ENCODE measurements around the gene AHRR. TPM values are rescaled to one million over a fixed set of nuclear protein-coding genes. Genes with fewer than 3 reads are reported as not detected.

Gene AHRR
- total RNA-seq, 1 donor from 2014 or later, result 0.53 TPM

DNA sequence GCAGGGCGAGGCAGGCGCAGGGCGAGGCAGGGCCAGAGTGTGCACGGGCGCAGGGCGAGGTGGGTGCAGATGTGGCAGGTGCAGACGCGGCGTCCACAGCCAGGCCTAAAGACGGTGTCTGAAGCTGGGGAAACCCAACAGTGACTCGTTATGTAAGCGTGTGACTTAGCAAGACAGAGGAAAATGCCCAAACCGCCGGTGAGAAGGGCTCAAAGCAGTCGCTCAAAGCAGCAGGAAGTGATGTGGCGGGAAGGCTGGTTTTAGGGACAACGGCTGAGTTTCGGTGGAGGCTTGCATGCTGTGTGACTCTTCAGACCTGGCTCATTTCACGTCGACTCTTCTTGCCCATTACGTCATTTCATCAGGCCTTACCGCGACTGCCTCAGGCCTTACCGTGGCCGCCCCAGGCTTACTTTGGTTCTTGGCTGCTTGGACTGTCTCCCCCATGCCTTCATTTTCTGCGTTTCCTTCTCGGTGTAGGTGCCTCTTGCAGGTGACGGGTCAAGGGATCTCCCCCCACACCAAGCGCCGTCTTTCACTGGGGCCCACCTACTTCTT is 71.0 kb downstream of the AHRR start:
- DNase-seq (ENCODE audit: low read depth) (no peak), FAIRE-seq (no peak)
- Histone ChIP-seq H3K36me3 (ENCODE audit: control insufficient read depth, insufficient read depth, low read length) (no peaks in the 10 kb centered on the region), H3K27me3 (ENCODE audit: control insufficient read depth, insufficient read depth, low read length) (no peaks in the 10 kb centered on the region), H3K4me3 (ENCODE audit: low read depth, low read length) (no peak overlapping the region)
- TF ChIP-seq, protein P1, sequence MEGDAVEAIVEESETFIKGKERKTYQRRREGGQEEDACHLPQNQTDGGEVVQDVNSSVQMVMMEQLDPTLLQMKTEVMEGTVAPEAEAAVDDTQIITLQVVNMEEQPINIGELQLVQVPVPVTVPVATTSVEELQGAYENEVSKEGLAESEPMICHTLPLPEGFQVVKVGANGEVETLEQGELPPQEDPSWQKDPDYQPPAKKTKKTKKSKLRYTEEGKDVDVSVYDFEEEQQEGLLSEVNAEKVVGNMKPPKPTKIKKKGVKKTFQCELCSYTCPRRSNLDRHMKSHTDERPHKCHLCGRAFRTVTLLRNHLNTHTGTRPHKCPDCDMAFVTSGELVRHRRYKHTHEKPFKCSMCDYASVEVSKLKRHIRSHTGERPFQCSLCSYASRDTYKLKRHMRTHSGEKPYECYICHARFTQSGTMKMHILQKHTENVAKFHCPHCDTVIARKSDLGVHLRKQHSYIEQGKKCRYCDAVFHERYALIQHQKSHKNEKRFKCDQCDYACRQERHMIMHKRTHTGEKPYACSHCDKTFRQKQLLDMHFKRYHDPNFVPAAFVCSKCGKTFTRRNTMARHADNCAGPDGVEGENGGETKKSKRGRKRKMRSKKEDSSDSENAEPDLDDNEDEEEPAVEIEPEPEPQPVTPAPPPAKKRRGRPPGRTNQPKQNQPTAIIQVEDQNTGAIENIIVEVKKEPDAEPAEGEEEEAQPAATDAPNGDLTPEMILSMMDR (IDR thresholded peaks at IDR 0.05; ENCODE audit: insufficient read depth, low read length, severe bottlenecking), result no peak

DNA sequence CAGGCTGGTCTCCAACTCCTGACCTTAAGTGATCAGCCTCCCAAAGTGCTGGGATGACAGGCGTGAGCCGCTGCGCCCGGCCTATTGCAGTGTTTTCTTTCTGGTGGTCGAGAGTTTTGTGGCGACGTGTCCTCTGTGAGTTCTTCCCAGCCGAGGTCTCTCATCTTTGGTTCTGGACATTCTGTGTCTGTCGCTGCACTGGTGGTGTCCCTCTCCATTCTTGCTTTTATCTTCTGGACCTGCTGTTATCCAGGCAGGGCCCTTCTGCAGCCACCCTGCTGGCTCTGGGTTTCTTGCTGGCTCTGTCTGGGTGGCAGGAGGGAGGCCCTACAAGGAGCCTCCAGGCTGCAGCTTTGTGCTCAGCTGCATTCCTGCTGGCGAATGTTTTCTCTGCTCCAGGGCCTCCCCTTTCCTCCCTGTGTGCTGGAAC is 72.3 kb downstream of the AHRR start:
- TF ChIP-seq, protein P1 (IDR thresholded peaks at IDR 0.05; ENCODE audit: insufficient read depth, low read length, severe bottlenecking), result no peak
- FAIRE-seq (no peak), DNase-seq (ENCODE audit: low read depth) (no peak)
- no peaks in the 10 kb centered on the region for H3K36me3 ChIP-seq (ENCODE audit: control insufficient read depth, insufficient read depth, low read length)
- no peaks in the 10 kb centered on the region for H3K27me3 ChIP-seq (ENCODE audit: control insufficient read depth, insufficient read depth, low read length)
- H3K4me3 ChIP-seq (ENCODE audit: low read depth, low read length), result no peak overlapping the region

DNA sequence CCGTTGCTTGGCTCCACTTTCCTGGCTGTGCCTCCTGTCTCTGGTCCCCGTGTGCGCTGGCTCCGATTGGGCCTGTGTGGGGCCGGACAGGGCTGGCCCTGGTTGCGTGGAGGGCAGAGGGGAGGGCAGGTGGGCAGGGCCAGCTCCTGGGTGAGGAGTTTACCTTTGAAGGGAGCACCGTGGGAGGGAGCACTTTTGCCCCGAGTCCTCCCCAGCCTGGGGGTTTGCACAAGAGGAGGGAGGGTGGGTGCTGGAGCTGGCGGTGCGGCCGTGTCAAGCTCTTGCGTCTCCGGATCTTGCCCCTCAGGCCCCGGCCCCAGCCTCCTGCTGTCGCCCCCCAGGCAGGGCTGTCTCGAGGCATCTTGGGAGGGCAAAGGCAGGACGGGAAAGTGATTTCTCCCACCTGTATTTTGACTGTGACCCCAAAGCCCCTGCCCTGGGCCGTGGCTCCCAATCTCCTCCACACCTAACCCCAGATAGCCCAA is 73.2 kb downstream of the AHRR start:
- H3K27me3 ChIP-seq (ENCODE audit: control insufficient read depth, insufficient read depth, low read length), result peaks cover 5% of the 10 kb centered on the region
- DNase-seq (ENCODE audit: low read depth), result no peak
- no peaks in the 10 kb centered on the region for H3K36me3 ChIP-seq (ENCODE audit: control insufficient read depth, insufficient read depth, low read length)
- no peak for FAIRE-seq
- TF ChIP-seq, protein P1 (IDR thresholded peaks at IDR 0.05; ENCODE audit: insufficient read depth, low read length, severe bottlenecking), result no peak
- H3K4me3 ChIP-seq (ENCODE audit: low read depth, low read length), result no peak overlapping the region

DNA sequence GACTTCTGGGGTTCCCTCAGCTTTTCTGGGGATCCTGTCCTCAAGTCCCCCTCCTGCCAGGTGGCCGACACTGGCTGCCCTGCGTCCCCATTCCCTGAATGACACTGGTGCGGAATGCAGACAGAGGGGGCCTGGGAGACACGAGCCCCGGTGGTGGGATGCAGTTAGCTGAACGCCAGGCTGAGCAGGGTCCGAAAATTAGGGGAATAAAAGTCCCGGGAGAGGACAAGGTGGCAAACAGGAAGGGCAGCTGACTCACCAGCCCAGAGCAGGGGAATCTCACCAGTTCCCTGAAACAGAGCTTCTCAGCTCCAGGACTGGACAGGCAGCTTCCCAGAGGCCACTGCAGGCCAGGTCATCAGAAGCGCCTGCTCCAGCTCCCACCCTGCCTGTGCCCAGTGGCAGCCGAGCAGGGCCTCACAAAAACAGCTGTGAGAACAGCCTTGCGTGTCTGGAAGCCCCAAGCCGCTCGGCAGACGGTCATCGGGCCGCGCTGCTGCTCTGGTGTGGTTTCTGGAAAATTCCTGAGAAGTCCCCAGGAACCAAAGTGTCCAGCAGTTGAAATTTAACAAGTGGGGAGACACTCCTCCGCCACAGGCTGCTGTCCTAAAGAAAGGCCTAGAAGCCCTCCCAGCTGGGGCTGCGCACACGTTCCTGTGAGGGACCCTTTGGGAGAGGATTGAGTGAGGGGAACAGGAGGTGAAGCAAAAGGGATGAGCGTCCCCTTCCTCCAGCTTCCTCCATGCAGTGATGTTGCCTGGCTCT is 73.8 kb downstream of the AHRR start:
- DNase-seq (ENCODE audit: low read depth), result no peak
- no peak for FAIRE-seq
- Histone ChIP-seq H3K27me3 (ENCODE audit: control insufficient read depth, insufficient read depth, low read length) (peaks cover 6% of the 10 kb centered on the region), H3K4me3 (ENCODE audit: low read depth, low read length) (no peak overlapping the region), H3K36me3 (ENCODE audit: control insufficient read depth, insufficient read depth, low read length) (no peaks in the 10 kb centered on the region)
- TF ChIP-seq, protein P1 (IDR thresholded peaks at IDR 0.05; ENCODE audit: insufficient read depth, low read length, severe bottlenecking), result no peak

DNA sequence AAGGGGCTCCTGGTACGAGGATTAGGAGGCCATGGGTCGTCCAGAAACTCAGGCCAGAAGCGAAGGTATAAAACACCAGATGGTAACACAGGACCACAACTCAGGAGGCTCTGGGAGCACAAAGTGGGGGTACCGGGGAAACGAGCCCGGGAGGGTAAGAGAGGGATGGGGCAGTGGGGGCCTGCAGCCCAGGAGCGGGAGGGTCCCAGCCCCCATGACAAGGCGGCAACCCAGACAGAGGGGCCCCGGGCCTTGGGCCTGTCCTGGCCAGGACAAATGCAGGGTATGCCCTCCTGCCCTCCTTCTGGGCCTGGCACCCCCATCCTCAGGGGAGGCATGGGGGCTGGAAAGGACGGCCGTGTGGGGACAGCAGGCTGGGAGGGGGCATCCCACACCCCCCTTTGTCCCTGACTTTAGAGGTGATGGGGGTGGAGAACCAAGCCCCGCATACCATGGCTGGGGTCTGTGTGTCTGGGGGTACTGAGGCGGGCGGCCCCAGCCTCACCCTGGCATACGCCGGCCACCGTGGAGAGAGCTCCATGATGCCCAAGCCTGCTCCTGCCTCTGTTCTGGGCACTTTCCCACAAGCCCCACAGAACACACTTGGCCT is 74.5 kb downstream of the AHRR start:
- TF ChIP-seq, protein P1 (IDR thresholded peaks at IDR 0.05; ENCODE audit: insufficient read depth, low read length, severe bottlenecking), result no peak
- Histone ChIP-seq H3K27me3 (ENCODE audit: control insufficient read depth, insufficient read depth, low read length) (peaks cover 6% of the 10 kb centered on the region), H3K36me3 (ENCODE audit: control insufficient read depth, insufficient read depth, low read length) (no peaks in the 10 kb centered on the region), H3K4me3 (ENCODE audit: low read depth, low read length) (no peak overlapping the region)
- DNase-seq (ENCODE audit: low read depth) (no peak), FAIRE-seq (no peak)
